GM12874 (cell line): Measurements from ENCODE around the gene SLC34A3.

ENCODE experiments used
- TF ChIP-seq, protein P1 (sequence below): IDR thresholded peaks from 2 replicates; pipeline ENCODE4 v1.5.1; 2011; ENCODE audit warnings: low read depth, mild to moderate bottlenecking, control low read depth, low read length, moderate library complexity; ENCODE audit not compliant: insufficient read depth

The SLC34A3 gene

DNA sequence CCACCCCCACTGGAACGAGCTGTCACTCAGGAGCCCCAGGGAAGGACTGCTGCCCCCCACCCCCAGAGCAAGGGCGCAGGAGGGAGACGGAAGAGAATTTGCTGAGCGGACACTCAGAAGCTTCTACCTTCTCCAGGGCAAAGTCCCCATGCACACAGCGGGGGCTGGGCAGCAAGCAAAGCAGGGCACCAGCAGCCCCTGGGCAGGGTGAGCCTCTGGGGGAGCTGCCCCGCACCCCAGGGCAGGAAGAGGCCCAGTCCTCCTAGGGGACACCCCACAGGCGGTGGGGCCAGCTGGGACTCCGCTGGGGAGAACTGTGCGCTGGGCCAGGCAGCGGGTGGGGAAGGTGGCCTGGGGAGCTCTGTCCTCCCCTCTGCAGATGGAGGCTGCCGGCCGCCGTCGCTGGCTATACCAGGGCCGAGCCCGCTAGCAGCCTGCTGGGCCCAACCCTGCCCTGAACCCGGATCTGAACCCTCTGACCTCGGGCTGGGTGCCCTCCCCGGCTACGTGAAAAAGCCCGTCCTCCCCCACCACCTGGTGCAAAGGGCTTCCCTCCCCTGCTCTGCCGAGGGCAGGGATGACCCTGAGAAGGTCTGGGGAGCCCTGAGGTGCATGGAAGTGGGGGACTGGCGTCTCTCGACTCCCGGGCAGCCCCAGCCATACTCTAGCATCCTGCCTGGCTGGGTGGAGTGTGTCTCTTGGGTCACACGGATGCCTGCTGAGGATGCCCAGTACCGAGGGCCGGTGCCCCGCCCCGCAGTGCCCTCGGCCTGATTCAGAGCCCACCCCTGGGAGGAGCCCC, 597 bp upstream of the SLC34A3 start:
- TF ChIP-seq, protein P1, sequence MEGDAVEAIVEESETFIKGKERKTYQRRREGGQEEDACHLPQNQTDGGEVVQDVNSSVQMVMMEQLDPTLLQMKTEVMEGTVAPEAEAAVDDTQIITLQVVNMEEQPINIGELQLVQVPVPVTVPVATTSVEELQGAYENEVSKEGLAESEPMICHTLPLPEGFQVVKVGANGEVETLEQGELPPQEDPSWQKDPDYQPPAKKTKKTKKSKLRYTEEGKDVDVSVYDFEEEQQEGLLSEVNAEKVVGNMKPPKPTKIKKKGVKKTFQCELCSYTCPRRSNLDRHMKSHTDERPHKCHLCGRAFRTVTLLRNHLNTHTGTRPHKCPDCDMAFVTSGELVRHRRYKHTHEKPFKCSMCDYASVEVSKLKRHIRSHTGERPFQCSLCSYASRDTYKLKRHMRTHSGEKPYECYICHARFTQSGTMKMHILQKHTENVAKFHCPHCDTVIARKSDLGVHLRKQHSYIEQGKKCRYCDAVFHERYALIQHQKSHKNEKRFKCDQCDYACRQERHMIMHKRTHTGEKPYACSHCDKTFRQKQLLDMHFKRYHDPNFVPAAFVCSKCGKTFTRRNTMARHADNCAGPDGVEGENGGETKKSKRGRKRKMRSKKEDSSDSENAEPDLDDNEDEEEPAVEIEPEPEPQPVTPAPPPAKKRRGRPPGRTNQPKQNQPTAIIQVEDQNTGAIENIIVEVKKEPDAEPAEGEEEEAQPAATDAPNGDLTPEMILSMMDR, result no peak

DNA sequence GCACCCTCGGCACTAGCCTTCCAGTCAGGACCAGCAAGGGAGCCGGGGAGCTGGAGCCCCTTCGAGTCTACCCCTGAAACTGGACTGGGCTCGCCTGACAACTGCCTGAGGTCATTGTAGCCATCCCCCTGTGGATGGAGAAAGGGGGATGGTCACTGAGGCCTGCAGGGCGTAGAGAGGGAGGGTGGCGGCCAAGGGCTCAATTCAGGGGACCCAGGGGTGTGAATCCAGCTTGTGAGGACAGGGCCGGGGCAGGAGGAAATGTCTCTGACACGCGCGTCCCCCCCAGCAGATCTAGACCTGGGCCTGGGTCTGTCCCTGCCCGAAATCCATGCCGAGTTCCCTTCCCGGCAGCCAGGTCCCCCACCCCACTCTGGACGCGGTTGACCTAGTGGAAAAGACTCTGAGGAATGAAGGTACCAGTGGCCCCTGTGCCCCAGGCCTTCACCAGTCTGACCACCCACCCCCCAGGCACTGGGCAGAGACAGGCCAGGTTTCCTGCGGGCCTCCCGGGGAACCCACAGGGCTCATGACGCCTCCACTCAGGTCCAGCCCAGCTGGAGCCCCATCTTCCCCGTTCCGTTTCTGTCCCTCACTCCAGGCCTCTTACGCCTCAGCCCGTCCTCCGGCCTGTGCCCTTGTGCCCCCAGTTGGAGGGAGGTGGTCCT, 805 bp downstream of the SLC34A3 start:
- TF ChIP-seq, protein P1, result no peak

DNA sequence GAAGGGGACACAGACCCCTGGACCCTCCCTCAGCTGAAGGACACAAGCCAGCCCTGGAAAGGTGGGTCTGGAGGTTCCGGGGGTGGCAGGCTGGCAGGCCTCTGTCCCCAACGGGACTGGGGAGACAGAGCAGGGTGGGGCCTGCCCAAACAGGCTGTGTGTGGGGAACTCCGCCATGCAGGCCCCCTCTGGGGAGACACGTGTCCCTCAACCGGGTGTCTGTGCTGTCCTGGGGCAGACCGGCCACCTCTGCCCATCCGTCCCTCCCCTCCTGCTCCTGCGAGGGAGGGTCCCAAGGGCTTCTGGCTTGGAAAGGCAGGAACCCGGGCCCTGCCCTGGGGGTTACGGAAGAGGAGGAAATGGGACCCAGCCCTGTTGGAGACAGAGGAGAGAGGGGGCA, 1.4 kb downstream of the SLC34A3 start:
- TF ChIP-seq, protein P1, result no peak

DNA sequence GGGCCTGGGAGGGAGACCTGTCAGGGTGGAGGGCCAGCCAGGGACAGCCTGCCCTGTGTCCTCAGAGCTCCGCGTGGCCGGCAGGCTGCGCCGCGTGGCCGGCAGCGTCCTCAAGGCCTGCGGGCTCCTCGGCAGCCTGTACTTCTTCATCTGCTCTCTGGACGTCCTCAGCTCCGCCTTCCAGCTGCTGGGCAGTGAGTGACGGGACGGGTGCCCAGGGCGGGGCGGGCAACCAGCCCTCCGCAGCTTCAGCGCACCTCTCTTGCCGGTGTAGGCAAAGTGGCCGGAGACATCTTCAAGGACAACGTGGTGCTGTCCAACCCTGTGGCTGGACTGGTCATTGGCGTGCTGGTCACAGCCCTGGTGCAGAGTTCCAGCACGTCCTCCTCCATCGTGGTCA, 1.8 kb downstream of the SLC34A3 start:
- TF ChIP-seq, protein P1, result no peak

DNA sequence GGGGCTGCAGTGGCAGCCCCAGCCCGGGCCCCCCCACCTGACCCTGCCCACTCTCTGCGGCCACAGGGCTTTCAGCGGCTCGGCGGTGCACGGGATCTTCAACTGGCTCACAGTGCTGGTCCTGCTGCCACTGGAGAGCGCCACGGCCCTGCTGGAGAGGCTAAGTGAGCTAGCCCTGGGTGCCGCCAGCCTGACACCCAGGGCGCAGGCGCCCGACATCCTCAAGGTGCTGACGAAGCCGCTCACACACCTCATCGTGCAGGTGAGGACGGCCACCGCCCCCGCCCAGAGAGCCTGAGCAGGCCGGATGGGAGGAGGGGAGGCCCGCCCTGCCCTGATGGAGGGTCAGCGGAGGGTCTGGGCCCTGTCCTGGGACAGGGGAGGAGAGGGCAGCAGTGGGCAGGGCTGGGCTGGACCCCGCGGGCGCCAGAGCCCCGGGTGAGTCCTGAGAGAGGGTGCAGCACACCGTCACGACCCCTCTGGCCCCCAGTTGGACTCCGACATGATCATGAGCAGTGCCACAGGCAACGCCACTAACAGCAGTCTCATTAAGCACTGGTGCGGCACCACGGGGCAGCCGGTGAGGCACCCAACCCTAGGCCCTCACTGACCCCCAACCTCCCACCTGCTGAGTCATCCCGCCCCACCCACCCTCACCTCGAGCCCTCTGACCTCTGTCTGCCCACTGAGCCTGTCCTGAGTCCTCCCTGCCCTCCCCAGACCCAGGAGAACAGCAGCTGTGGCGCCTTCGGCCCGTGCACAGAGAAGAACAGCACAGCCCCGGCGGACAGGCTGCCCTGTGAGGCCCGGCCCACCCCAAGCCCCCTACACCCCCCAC, 2.7 kb downstream of the SLC34A3 start:
- TF ChIP-seq, protein P1, result no peak

DNA sequence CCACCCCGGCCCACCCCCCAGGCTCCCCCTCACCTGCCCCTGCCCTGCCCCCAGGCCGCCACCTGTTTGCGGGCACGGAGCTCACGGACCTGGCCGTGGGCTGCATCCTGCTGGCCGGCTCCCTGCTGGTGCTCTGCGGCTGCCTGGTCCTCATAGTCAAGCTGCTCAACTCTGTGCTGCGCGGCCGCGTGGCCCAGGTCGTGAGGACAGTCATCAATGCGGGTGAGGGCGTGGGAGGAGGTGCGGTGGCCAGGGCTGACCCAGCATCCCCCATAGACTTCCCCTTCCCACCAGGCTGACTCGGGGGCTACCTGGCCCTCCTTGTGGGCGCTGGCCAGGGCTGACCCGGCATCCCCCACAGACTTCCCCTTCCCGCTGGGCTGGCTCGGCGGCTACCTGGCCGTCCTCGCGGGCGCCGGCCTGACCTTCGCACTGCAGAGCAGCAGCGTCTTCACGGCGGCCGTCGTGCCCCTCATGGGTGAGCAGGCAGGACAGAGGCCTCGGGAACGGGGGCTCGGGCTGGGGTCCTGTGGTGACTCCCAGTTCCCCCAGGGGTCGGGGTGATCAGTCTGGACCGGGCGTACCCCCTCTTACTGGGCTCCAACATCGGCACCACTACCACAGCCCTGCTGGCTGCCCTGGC, 3.5 kb downstream of the SLC34A3 start:
- TF ChIP-seq, protein P1, result no peak
